A549 (cell line): ENCODE data around the gene ROBO1. TPM values are rescaled to one million over a fixed set of nuclear protein-coding genes. Genes with fewer than 3 reads are reported as not detected.

Source experiments
- ATAC-seq, 2 experiments: fragments of 200-7000 bp in 1 of 2; fragments of >200 bp in 1 of 2; cut with Nextera tagmentation in 1 of 2; cut with Tn5 transposase in 1 of 2; 3 replicates each; pipeline versions ENCODE4 v1.8.0 to v1.9.1; 2018 to 2020; ENCODE audit warnings: mild to moderate bottlenecking in 1 of 2, moderate library complexity in 1 of 2
- CTCF ChIA-PET: fragments of 300-600 bp; sonication (Branson Sonifier 250); formaldehyde crosslinking; extraction: SDS; loops from one replicate; lab custom pipeline; 2021; ENCODE audit warnings: antibody characterized with exemption, inconsistent platforms; lab: Yijun Ruan, JAX
- POLR2A ChIA-PET: fragments of 350-600 bp; formaldehyde crosslinking; extraction: SDS; loops from one replicate; lab custom pipeline; 2021; ENCODE audit warnings: antibody characterized with exemption, inconsistent platforms; lab: Yijun Ruan, JAX
- DNase-seq, 2 experiments: peaks; one replicate each; pipeline versions ENCODE4 v3.0.0 to v3.0.0-alpha.2; 2011 to 2016; ENCODE audit warnings: low read depth in 1 of 2, low spot score in 1 of 2
- FAIRE-seq: peaks from 2 replicates; lab custom pipeline; 2011; peaks lifted over from hg19 to GRCh38; lab: Jason Lieb, UNC
- H3K27ac ChIP-seq, 2 experiments: fragments of >200 bp; sonication (Bioruptor Twin); formaldehyde crosslinking; 3 replicates each; pipeline ENCODE4 v1.5.1; 2016 to 2017
- H3K4me1 ChIP-seq: fragments of >200 bp; sonication (Bioruptor Twin); formaldehyde crosslinking; 3 replicates; pipeline ENCODE4 v1.6.1; 2016
- H3K4me2 ChIP-seq: fragments of >200 bp; sonication (Bioruptor Twin); formaldehyde crosslinking; 3 replicates; pipeline ENCODE4 v1.6.1; 2016
- H3K4me3 ChIP-seq: fragments of >200 bp; sonication (Bioruptor Twin); formaldehyde crosslinking; 3 replicates; pipeline ENCODE4 v1.5.1; 2016
- H3K9me3 ChIP-seq: fragments of >200 bp; sonication (Bioruptor Twin); formaldehyde crosslinking; 3 replicates; pipeline ENCODE4 v1.6.1; 2016
- ATOH8 ChIP-seq: fragments of 250-450 bp; sonication (Bioruptor Pico); IDR thresholded peaks from 2 replicates; pipeline ENCODE4 v1.5.0; 2020; ENCODE audit warnings: low read depth, mild to moderate bottlenecking, moderate library complexity
- CHD4 ChIP-seq: fragments of 200-600 bp; sonication (generic); IDR thresholded peaks from 2 replicates; pipeline ENCODE4 v1.6.1; 2016; ENCODE audit warnings: antibody characterized with exemption, mild to moderate bottlenecking, borderline replicate concordance
- E2F6 ChIP-seq: IDR thresholded peaks from 2 replicates; pipeline ENCODE4 v1.6.1; 2012; ENCODE audit warnings: low read depth, borderline replicate concordance
- HEYL ChIP-seq: fragments of 250-450 bp; sonication (Bioruptor Pico); IDR thresholded peaks from 2 replicates; pipeline ENCODE4 v1.8.0; 2021; ENCODE audit warnings: mild to moderate bottlenecking, moderate library complexity
- KDM1A ChIP-seq: fragments of 200-600 bp; sonication (generic); IDR thresholded peaks from 2 replicates; pipeline ENCODE4 v1.6.1; 2016; ENCODE audit warnings: low read depth, mild to moderate bottlenecking
- MYC ChIP-seq: IDR thresholded peaks from 2 replicates; pipeline ENCODE4 v1.6.1; 2012; ENCODE audit warnings: mild to moderate bottlenecking, inconsistent platforms, low read length, improper control_type of control experiment, borderline replicate concordance
- POLR2A ChIP-seq: IDR thresholded peaks from 2 replicates; pipeline ENCODE4 v1.6.1; 2012; ENCODE audit warnings: mild to moderate bottlenecking, low read length
- POLR2AphosphoS2 ChIP-seq: conservative IDR thresholded peaks from 2 replicates; pipeline ENCODE4 v1.6.1; 2012; ENCODE audit warnings: low read length, improper control_type of control experiment, inconsistent platforms
- RAD21 ChIP-seq, 2 experiments: fragments of >200 bp in 1 of 2; sonication (Bioruptor Twin) in 1 of 2; formaldehyde crosslinking in 1 of 2; IDR thresholded peaks in 1 of 2; conservative IDR thresholded peaks in 1 of 2; 2 replicates in 1 of 2; 3 replicates in 1 of 2; pipeline ENCODE4 v1.6.1; 2012 to 2018; ENCODE audit warnings: inconsistent platforms in 1 of 2
- RARB ChIP-seq: fragments of 250-450 bp; sonication (Bioruptor Pico); IDR thresholded peaks from 2 replicates; pipeline ENCODE4 v1.8.0; 2021; ENCODE audit warnings: mild to moderate bottlenecking, moderate library complexity
- TFCP2L1 ChIP-seq: fragments of 250-450 bp; sonication (Bioruptor Pico); IDR thresholded peaks from 2 replicates; pipeline ENCODE4 v1.5.0; 2021; ENCODE audit warnings: mild to moderate bottlenecking
- ZNF302 ChIP-seq: fragments of 250-450 bp; sonication (Bioruptor Pico); IDR thresholded peaks from 2 replicates; pipeline ENCODE4 v1.9.0; 2021; ENCODE audit warnings: inconsistent platforms, mild to moderate bottlenecking, moderate library complexity
- ZSCAN20 ChIP-seq: fragments of 250-450 bp; sonication (Bioruptor Pico); IDR thresholded peaks from 2 replicates; pipeline ENCODE4 v1.8.0; 2022; ENCODE audit warnings: mild to moderate bottlenecking, moderate library complexity
- WGBS: methylation state at CpG from one replicate; pipeline ENCODE4 v1.1.6; 2017; ENCODE audit errors: missing lambda C conversion rate; 5-methylcytosine and 5-hydroxymethylcytosine counted together
- polyA plus RNA-seq, 4 experiments: library from polyadenylated mRNA; depleted of rRNA in 3 of 4; stranded (reverse); fragments of >200 nt; fragmentation: RNase III in 1 of 4; extraction: RNeasy Plus Mini Kit Qiagen cat#74134 plus additional on column Dnase treatment in 1 of 4; gene quantifications; 2 replicates in 3 of 4; 3 replicates in 1 of 4; pipeline ENCODE4 v1.2.3, GENCODE V29; 2011 to 2017
- small RNA-seq, 6 experiments: library from RNA; depleted of rRNA; stranded (forward); fragments of <200 nt; gene quantifications; one replicate each; pipeline ENCODE3, GENCODE V24; 2012

The ROBO1 gene
- polyA plus RNA-seq, 2 of the 4 experiments (the other 2 are of a cell fraction): 25.3 to 35.6 TPM

GRCh38 chr3:78569804-78570203, 1198.0 kb downstream of the ROBO1 start:
- Histone ChIP-seq H3K27ac (no peak overlapping the region), H3K9me3 (no peaks in the 10 kb centered on the region), H3K4me2 (no peak overlapping the region), H3K4me1 (no peaks in the 10 kb centered on the region), H3K4me3 (no peak overlapping the region)
- ChIA-PET CTCF (no interaction called here), POLR2A (no interaction called here)
- ATAC-seq: no peak
- no peak for DNase-seq
- WGBS: 42% methylated on average over 6 of the region's 6 CpGs
- FAIRE-seq: no peak
- TF ChIP-seq TFCP2L1 (CRISPR knock-in tag) (no peak), CHD4 (no peak), MYC (no peak), HEYL (CRISPR knock-in tag) (no peak), E2F6 (no peak)

DNA sequence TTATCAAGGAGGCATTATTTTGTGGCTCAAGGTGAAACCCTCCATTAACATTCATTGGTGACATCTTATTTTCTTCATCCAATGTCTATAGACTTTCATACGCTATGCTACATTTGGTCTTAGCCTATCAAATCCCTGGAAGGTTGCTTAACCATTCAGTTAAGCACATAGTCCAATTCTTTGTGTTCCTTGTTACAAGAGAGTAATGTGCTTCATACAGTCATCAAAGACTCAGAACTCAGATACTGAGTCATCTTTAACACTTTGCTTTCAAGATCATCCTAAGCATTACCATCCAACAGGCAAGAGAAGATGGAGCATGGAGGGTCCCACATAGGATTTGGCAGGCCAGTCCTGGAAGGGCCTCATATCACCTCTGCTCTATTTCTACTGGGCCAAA, 1202.1 kb downstream of the ROBO1 start:
- ChIA-PET CTCF (no interaction called here), POLR2A (no interaction called here)
- H3K9me3 ChIP-seq: no peaks in the 10 kb centered on the region
- 24% methylated on average over 1 of the region's 1 CpG for WGBS
- H3K4me2 ChIP-seq: no peak overlapping the region
- TF ChIP-seq RAD21 (conservative IDR thresholded peaks at IDR 0.05 in 1 of 2, IDR thresholded peaks at IDR 0.05 in 1 of 2) (no peak), RARB (CRISPR knock-in tag) (no peak), POLR2A (no peak), ATOH8 (no peak), KDM1A (no peak), E2F6 (no peak), POLR2AphosphoS2 (no peak), ZNF302 (CRISPR knock-in tag) (no peak)
- DNase-seq (no peak), FAIRE-seq (no peak), ATAC-seq (no peak)
- no peak overlapping the region for H3K27ac ChIP-seq
- no peak overlapping the region for H3K4me3 ChIP-seq
- H3K4me1 ChIP-seq: no peaks in the 10 kb centered on the region

DNA sequence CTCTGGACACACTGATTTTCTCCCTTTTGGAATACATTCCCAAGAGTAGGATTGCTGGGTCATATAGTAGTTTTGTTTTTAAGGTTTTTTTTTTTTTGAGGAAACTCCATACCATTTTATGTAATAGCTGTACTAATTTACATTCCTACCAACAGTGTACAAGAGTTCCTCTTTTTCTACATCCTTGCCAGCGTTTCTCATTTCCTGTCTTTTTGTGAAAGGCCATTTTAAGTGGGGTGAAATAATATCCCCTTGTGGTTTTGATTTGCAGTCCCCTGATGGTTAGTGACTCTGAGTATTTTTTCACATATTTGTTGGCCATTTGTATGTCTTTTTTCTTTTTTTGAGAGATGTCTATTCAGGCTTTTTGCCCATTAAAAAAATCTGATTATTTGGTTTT, 1205.5 kb downstream of the ROBO1 start:
- no peak for DNase-seq
- no peak for TF ChIP-seq ZSCAN20 (CRISPR knock-in tag)
- POLR2A ChIA-PET: no interaction called here
- Histone ChIP-seq H3K4me3 (no peak overlapping the region), H3K27ac (no peak overlapping the region), H3K9me3 (no peaks in the 10 kb centered on the region), H3K4me1 (no peaks in the 10 kb centered on the region), H3K4me2 (no peak overlapping the region)
- ATAC-seq: no peak
- CTCF ChIA-PET: no interaction called here
- FAIRE-seq: no peak
- 6% methylated on average over 1 of the region's 1 CpG for WGBS

Small RNA genes lying within 50 kb of the gene (small RNA-seq; reads per million reads assigned to genes)
- gene MIR3923 (0 to 4.9 (median 2.0) reads per million in 6 experiments), gene RN7SL751P (0 reads per million in 6 experiments)
